Measurements from ENCODE around the gene RBM15.

The RBM15 gene

GRCh38 chr1:110338886-110339406, at the start of gene RBM15 (continued):
- TF ChIP-seq ZNF335 (tag by site-specific recombination; conservative IDR thresholded peaks at IDR 0.05), result no peak
- TF ChIP-seq KLF10 (tag by site-specific recombination; IDR thresholded peaks at IDR 0.05), result no peak
- no peak for TF ChIP-seq ZFP69B (tag by site-specific recombination; IDR thresholded peaks at IDR 0.05)
- no peak for TF ChIP-seq PRDM2 (tag by site-specific recombination; IDR thresholded peaks at IDR 0.05; ENCODE audit: borderline replicate concordance)
- TF ChIP-seq ZNF24 (tag by site-specific recombination; IDR thresholded peaks at IDR 0.05), result no peak
- no peak for TF ChIP-seq ZNF514 (tag by site-specific recombination; IDR thresholded peaks at IDR 0.05)
- TF ChIP-seq ZNF292 (tag by site-specific recombination; IDR thresholded peaks at IDR 0.05; ENCODE audit: borderline replicate concordance, low read depth), result no peak
- TF ChIP-seq ZNF639 (tag by site-specific recombination; IDR thresholded peaks at IDR 0.05), result no peak
- no peak for TF ChIP-seq ZNF521 (tag by site-specific recombination; IDR thresholded peaks at IDR 0.05)
- no peak for TF ChIP-seq PATZ1 (tag by site-specific recombination; IDR thresholded peaks at IDR 0.05)
- peak; percentile 99 for TF ChIP-seq OVOL3 (tag by site-specific recombination; IDR thresholded peaks at IDR 0.05)
- peak; percentile 33; the same call in 1 of the 2 replicates for TF ChIP-seq ZXDB (tag by site-specific recombination; IDR thresholded peaks at IDR 0.05)
- TF ChIP-seq ZNF311 (tag by site-specific recombination; IDR thresholded peaks at IDR 0.05; ENCODE audit: borderline replicate concordance), result no peak
- TF ChIP-seq ZNF341 (tag by site-specific recombination; IDR thresholded peaks at IDR 0.05; ENCODE audit: low read depth), result no peak
- no peak for TF ChIP-seq ZNF645 (tag by site-specific recombination; IDR thresholded peaks at IDR 0.05)
- no peak for TF ChIP-seq ZNF510 (tag by site-specific recombination; IDR thresholded peaks at IDR 0.05; ENCODE audit: insufficient replicate concordance)
- TF ChIP-seq ZFP41 (tag by site-specific recombination; IDR thresholded peaks at IDR 0.05; ENCODE audit: borderline replicate concordance), result no peak
- no peak for TF ChIP-seq ZBTB10 (tag by site-specific recombination; IDR thresholded peaks at IDR 0.05)
- TF ChIP-seq AEBP2 (tag by site-specific recombination; IDR thresholded peaks at IDR 0.05; ENCODE audit: borderline replicate concordance), result no peak
- no peak for TF ChIP-seq ZNF513 (tag by site-specific recombination; IDR thresholded peaks at IDR 0.05)
- TF ChIP-seq ZNF211 (tag by site-specific recombination; IDR thresholded peaks at IDR 0.05; ENCODE audit: low read depth), result no peak

Measured in HEK293 (cell line).